Activated CD4-positive, alpha-beta T cell treated with anti-CD3 and anti-CD28 coated beads, Interleukin-2, amount 50 U/mL, for 16 hours (primary cell): ENCODE results near the gene PRAMEF1.
"Not testable (repeated sequence)": the region's sequence is repeated elsewhere in the genome, so short reads cannot be mapped to it uniquely, and the experiment has no call there.

Experiments
- DNase-seq: peaks from one replicate; pipeline ENCODE4 v3.0.0-alpha.2; 2020

The PRAMEF1 gene, protein sequence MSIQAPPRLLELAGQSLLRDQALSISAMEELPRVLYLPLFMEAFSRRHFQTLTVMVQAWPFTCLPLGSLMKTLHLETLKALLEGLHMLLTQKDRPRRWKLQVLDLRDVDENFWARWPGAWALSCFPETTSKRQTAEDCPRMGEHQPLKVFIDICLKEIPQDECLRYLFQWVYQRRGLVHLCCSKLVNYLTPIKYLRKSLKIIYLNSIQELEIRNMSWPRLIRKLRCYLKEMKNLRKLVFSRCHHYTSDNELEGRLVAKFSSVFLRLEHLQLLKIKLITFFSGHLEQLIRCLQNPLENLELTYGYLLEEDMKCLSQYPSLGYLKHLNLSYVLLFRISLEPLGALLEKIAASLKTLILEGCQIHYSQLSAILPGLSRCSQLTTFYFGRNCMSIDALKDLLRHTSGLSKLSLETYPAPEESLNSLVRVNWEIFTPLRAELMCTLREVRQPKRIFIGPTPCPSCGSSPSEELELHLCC

GRCh38 chr1:12791097-12791496, at the start of gene PRAMEF1:
PRAMEF1 (plus strand) TSS chr1:12791397; CDS start chr1:12793228, 1,831 bp downstream.
- DNase-seq, result not testable (repeated sequence)

GRCh38 chr1:12741946-12742345, 49.3 kb upstream of the PRAMEF1 start:
- no peak for DNase-seq

DNA sequence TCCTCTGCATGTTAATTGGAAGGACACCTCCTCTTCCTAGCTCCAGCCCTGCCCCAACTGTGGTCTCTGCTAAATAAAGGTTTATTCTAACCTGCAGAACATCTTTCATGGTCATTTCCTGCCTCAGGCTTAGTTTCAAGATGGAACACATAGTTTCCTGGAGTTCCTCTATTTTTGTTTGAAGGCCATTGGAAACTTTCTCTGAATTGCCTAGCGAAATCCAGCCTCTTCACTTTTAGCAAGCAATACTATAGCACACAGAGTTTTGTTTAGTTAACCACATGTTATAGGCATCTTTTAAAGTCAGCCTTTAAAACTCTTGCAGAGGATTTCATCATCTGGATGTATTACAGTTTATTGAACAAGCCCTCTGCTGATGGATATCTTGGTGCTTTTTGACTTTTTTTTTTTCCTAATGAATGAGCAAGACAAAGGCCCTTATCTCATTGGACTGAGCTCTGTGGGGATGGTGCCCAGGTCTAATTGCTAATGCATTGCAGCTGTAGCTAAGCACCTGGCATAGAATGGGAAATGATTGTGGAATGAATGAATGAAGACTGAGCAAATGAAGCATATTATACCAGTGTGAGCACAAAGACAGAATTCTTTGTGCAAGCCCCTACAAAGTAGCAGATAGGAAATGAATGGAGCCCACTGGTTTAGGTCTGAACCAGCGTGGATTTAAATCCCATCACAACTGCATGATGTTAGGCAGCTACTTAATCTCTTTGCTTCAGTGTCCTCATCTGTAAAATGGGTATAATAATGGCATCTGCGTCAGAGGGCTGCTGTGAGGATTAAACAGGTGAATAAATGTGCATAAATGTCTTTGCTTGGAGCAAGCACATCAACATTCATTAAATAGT, 45.8 kb upstream of the PRAMEF1 start:
- DNase-seq, result no peak

DNA sequence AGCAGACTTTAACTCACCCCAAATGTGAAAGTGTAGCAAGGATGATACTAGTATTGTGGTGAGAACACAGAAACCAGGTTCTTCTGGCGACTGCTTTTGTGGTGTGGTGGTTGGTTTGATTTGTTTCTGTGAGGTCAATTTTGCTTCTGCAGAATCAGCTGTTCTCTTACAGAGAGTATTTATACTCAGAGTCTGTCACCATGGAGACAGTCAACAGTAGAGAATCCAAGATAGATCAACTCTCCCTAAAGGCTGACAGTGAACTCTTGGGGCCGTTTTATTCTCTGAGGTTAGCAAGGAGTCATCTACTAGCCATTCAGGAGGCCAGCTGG, 45.2 kb upstream of the PRAMEF1 start, which contains the start of gene CFAP107:
CFAP107 (plus strand) TSS at position 209 of the 332 bp plus-strand sequence. CDS start 231 bp downstream, outside the sequence.
- DNase-seq, result peak; percentile 50

- DNase-seq, result no peak
Measured at GRCh38 chr1:12748778-12749355, 42.3 kb upstream of the PRAMEF1 start.

GRCh38 chr1:12754738-12755137, 36.5 kb upstream of the PRAMEF1 start:
- no peak for DNase-seq

DNA sequence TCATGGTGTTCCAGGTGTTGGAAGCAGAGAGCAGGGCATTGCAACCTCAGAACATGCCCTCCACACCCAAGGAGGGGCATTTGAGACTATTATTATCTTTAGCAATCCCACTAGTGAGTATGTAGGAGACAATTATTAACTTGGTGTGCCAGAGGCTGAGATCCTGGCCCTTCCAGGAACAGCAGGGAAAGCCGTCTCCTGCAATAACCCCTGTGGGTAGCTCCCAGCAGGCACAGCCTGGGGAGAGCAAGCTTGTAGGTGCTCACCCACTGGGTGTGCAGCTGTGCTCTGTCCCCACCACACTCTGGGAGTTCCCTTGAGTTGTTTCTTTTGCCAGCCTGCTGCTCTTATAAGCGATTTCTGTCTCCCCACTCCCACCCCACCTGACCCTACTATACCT, 34.9 kb upstream of the PRAMEF1 start:
- DNase-seq, result no peak

GRCh38 chr1:12756768-12757413, 34.3 kb upstream of the PRAMEF1 start:
- no peak for DNase-seq

DNA sequence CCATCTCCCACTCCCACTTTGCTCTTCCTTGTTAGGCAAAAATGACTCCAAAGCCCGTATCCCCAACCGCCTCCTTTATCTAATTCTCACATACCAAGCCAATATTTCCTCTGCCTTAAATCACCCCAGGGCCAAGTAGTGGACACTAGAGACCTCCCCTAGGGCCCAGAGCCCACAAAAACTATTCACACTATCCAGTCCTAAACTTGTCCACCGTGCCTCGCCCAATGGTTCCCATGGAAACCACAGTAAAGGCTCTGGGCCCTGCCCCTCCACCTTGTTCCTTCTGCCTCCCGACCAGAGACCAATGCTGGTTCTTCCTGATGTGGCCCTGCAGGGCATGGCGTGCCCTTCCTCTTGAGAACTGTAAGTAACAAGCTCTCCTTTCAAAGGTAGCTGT, 33.4 kb upstream of the PRAMEF1 start:
- no peak for DNase-seq

GRCh38 chr1:12760256-12760795, 30.9 kb upstream of the PRAMEF1 start:
- DNase-seq, result no peak

DNA sequence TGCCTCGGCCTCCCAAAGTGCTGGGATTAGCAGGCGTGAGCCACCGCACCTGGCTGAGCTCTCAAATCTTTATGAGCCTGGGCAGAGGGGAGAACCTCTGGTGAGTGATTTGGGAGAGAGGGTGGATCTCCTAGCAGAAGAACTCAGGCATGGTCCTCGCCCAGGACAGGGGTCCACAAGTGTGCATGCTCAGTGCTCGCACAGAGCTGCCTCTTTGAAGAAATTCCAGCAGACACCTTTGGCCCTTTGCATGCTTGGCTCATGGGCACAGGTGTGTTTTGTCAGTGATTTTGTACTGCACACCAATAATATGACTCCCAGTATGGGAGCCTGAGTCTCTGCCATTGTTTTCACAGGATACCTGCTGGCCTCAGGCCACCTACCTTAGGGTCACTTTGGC, 29.4 kb upstream of the PRAMEF1 start:
- no peak for DNase-seq

DNA sequence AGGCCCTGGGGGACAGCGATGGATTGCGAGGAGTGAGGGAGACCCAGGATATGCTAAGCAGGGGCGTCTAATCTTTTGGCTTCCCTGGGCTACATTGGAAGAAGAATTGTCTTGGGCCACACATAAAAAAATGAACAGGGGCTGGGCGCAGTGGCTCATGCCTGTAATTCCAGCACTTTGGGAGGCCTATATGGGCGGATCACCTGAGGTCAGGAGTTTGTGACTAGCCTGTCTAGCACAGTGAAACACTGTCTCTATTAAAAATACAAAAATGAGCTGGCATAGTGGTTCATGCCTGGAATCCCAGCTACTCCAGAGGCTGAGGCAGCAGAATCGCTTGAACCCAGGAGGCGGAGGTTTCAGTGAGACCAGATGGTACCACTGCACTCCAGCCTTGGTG, 28.4 kb upstream of the PRAMEF1 start:
- DNase-seq, result no peak

- DNase-seq, result no peak
Measured at GRCh38 chr1:12763479-12763878, 27.7 kb upstream of the PRAMEF1 start.

GRCh38 chr1:12764016-12764415, 27.2 kb upstream of the PRAMEF1 start:
- no peak for DNase-seq

DNA sequence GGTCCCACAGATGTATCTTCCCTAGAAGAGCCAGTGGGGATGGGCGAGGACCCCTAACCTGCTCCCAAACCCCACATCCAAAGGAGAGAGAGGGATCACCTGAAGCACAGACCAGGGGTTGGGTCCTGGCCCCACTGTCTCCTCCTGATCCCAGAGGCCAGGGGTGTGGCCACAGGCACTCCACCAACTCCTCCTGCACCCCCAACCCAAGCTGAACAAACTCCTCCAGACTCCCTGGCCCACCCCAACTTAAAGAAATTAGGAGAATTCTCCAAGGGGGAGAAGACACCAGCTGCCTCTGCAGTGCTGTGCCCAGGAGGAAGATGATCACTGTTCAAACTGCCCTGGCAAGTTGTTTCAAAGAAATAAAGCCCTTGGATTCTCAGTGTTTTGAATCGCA, 22.2 kb upstream of the PRAMEF1 start:
- DNase-seq, result no peak

GRCh38 chr1:12769976-12770505, 21.2 kb upstream of the PRAMEF1 start:
- no peak for DNase-seq

- DNase-seq, result no peak
Measured at GRCh38 chr1:12770620-12771019, 20.6 kb upstream of the PRAMEF1 start.

DNA sequence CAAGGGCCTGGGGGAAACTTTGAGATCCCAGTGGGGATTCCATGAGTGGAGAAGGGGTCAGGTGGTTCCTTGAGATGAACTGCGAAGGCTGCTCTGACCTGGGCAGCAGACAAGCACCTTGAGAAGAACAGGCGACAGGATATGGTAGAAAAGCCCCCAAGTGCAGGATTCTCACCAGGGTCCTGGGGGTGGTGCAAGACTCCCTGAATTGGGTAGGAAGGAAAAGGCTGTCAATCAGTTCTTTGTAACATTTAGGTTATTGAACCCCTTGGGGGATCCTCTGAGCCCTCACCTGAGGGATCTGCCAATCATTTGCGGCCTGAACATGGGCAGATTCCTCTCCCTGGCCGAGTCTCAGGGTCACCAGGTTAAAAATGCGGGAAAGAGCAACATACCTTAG, 20.0 kb upstream of the PRAMEF1 start:
- no peak for DNase-seq

GRCh38 chr1:12772520-12772919, 18.7 kb upstream of the PRAMEF1 start:
- no peak for DNase-seq

GRCh38 chr1:12773438-12773837, 17.8 kb upstream of the PRAMEF1 start, which contains the start of gene PRAMEF12:
PRAMEF12 (plus strand) TSS chr1:12773738; CDS start chr1:12774868, 1,130 bp downstream.
- DNase-seq, result no peak

DNA sequence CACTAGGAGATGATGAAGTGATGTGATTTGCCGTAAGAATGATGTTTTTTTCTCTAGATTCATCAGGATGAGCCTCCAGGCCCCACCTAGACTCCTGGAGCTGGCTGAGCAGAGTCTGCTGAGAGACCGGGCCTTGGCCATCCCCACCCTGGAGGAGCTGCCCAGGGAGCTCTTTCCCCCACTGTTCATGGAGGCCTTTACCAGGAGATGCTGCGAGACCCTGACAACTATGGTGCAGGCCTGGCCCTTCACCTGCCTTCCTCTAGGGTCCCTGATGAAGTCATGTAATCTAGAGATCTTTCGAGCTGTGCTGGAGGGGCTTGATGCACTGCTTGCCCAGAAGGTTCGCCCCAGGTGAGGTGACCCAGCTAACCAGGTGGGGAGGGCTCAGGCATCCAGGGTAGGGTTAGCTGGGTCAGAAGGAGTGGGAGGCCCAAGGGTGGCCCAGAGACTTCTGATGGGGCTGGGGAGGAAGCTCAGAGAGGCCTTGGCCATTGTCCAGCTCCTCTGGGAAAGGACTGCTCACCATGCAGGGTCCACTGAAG, 16.3 kb upstream of the PRAMEF1 start:
- no peak for DNase-seq

DNA sequence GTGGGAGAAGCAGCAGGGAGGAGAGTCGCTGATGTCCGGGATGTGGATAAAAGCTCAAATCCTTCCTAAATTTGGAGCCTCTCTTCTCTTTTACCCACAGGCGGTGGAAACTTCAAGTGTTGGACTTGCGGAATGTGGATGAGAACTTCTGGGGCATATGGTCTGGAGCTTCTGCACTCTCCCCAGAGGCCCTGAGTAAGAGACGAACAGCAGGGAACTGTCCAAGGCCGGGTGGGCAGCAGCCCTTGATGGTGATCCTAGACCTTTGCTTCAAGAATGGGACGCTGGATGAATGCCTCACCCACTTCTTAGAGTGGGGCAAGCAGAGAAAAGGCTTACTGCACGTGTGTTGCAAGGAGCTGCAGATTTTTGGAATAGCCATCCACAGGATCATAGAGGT, 15.8 kb upstream of the PRAMEF1 start:
- no peak for DNase-seq
